Spleen (tissue), 11 donors: ENCODE data around the gene SAMD8. TPM values are rescaled to one million over a fixed set of nuclear protein-coding genes. Genes with fewer than 3 reads are reported as not detected.
"Not testable (repeated sequence)": the region's sequence is repeated elsewhere in the genome, so short reads cannot be mapped to it uniquely, and the experiment has no call there.

Experiments
- DNase-seq: peaks from one replicate; pipeline ENCODE4 v3.0.0-alpha.2; 2020
- H3K27ac ChIP-seq, 8 donors: fragments of 200-600 bp; sonication (generic) in 7 of 8; 1 replicate in 4 of 8; 2 replicates in 4 of 8; pipeline versions ENCODE4 v1.5.0 to v1.8.0; 2016 to 2021; ENCODE audit warnings: inconsistent platforms in 4 of 8, mild to moderate bottlenecking in 4 of 8, moderate library complexity in 1 of 8
- H3K27me3 ChIP-seq, 7 donors: fragments of 200-600 bp; sonication (generic) in 6 of 7; replicated peaks in 1 of 7; 1 replicate in 4 of 7; 2 replicates in 3 of 7; pipeline versions ENCODE4 v1.5.0 to v1.8.0; 2016 to 2021; ENCODE audit warnings: inconsistent platforms in 3 of 7, mild to moderate bottlenecking in 1 of 7
- H3K36me3 ChIP-seq, 6 donors: fragments of 200-600 bp; sonication (generic) in 5 of 6; 1 replicate in 4 of 6; 2 replicates in 2 of 6; pipeline versions ENCODE4 v1.5.0 to v1.8.0; 2016 to 2021; ENCODE audit warnings: inconsistent platforms in 2 of 6
- H3K4me1 ChIP-seq, 6 donors: fragments of 200-600 bp; sonication (generic) in 5 of 6; 1 replicate in 3 of 6; 2 replicates in 3 of 6; pipeline versions ENCODE4 v1.5.0 to v1.8.0; 2016 to 2021; ENCODE audit warnings: inconsistent platforms in 3 of 6
- H3K4me3 ChIP-seq, 8 donors: fragments of 200-600 bp; sonication (generic) in 7 of 8; 1 replicate in 4 of 8; 2 replicates in 4 of 8; pipeline versions ENCODE4 v1.5.0 to v1.8.0; 2016 to 2021; ENCODE audit warnings: inconsistent platforms in 4 of 8, mild to moderate bottlenecking in 4 of 8, moderate library complexity in 2 of 8
- H3K9me3 ChIP-seq, 8 donors: fragments of 200-600 bp; sonication (generic) in 7 of 8; 1 replicate in 4 of 8; 2 replicates in 4 of 8; pipeline versions ENCODE4 v1.5.0 to v1.8.0; 2016 to 2021; ENCODE audit warnings: inconsistent platforms in 4 of 8
- CTCF ChIP-seq, 11 experiments: fragments of 200-600 bp in 7 of 11; fragments of 450-650 bp in 4 of 11; sonication (generic) in 4 of 11; IDR thresholded peaks in 8 of 11; conservative IDR thresholded peaks in 3 of 11; 1 replicate in 7 of 11; 2 replicates in 4 of 11; pipeline versions ENCODE4 v1.4.0 to v1.8.0; 2016 to 2021; ENCODE audit warnings: antibody characterized with exemption in 11 of 11, inconsistent platforms in 4 of 11, mild to moderate bottlenecking in 1 of 11
- POLR2A ChIP-seq, 3 donors: fragments of 450-650 bp; IDR thresholded peaks; one replicate each; pipeline ENCODE4 v1.5.1; 2017; ENCODE audit warnings: antibody characterized with exemption in 3 of 3, mild to moderate bottlenecking in 1 of 3
- POLR2AphosphoS5 ChIP-seq, 3 donors: sonication (generic); formaldehyde crosslinking; IDR thresholded peaks; one replicate each; pipeline ENCODE4 v1.5.1; 2017; ENCODE audit warnings: antibody characterized with exemption in 3 of 3
- WGBS, 5 donors: extraction: QIAGEN DNeasy Blood & Tissue Kit in 3 of 5; methylation state at CpG; one replicate each; pipeline versions ENCODE4 v1.1.5 to v1.1.7; 2013 to 2018; 5-methylcytosine and 5-hydroxymethylcytosine counted together
- intact Hi-C: fragments of 100-400 bp; cut with DNase I; formaldehyde crosslinking; loops from one replicate; pipeline ENCODE4 v1.15.0; 2023; ENCODE audit warnings: low total_unique reads
- polyA plus RNA-seq, 3 donors: library from polyadenylated mRNA; stranded (reverse); fragments of 200-250 nt; gene quantifications; one replicate each; pipeline ENCODE4 v1.2.1, GENCODE V29; 2013
- total RNA-seq, 7 donors: library from RNA; depleted of rRNA in 3 of 7; stranded (reverse); fragments of >200 nt in 3 of 7; fragmentation: NEBNext Ultra II Directional in 4 of 7; extraction: Animal tissue kit (Norgen Biotek cat#: 25700) in 4 of 7; gene quantifications; one replicate each; pipeline versions ENCODE4 v1.1.0 to v1.2.1, GENCODE V29; 2016 to 2021
- donor health status: healthy with polysubstance abuse.
- donor health status: DM: no; HTN: no; CAD: no; lungs with moderate emphysema.
- donor health status: DM: no; HTN: no; CAD: no.
- donor health status: Bipolar disorder and iron deficiency.
- donor health status: healthy.
- donor health status: DM: no; HTN: no; CAD: no.
- donor health status: DM: yes; HTN: yes; CAD: no.

SAMD8 gene
- total and polyA plus RNA-seq, 10 donors: 4.1 to 35.1 (median 25.2) TPM

GRCh38 chr10:75104842-75105241 is 6.6 kb upstream of the SAMD8 start:
- H3K27me3 ChIP-seq: no peaks in the 10 kb centered on the region
- H3K4me1 ChIP-seq: peaks cover 0 to 32% (median 8%) of the 10 kb centered on the region in 6 donors
- intact Hi-C loops: loop anchor here (5.0 kb wide), 1 partner anchor 843 kb away; no protein-coding TSS in a partner anchor
- H3K4me3 ChIP-seq: no peak overlapping the region
- 64 to 82% (median 75%) methylated on average over 3 of the region's 3 CpGs for WGBS, 5 donors
- H3K27ac ChIP-seq: peak overlapping the region in 1 of 8 donors; percentile 26
- no peaks in the 10 kb centered on the region for H3K9me3 ChIP-seq
- no peak for TF ChIP-seq CTCF (IDR thresholded peaks at IDR 0.05 in 8 of 11, conservative IDR thresholded peaks at IDR 0.05 in 3 of 11)
- no peak for TF ChIP-seq POLR2A (IDR thresholded peaks at IDR 0.05)
- TF ChIP-seq POLR2AphosphoS5 (IDR thresholded peaks at IDR 0.05): no peak
- DNase-seq: no peak
- peaks cover 0 to 7% (median 0%) of the 10 kb centered on the region in 6 donors for H3K36me3 ChIP-seq

GRCh38 chr10:75105576-75106197 is 5.8 kb upstream of the SAMD8 start:
- H3K36me3 ChIP-seq: peaks cover 0 to 7% (median 0%) of the 10 kb centered on the region in 6 donors
- no peaks in the 10 kb centered on the region for H3K27me3 ChIP-seq
- no peak for DNase-seq
- H3K27ac ChIP-seq: no peak overlapping the region
- H3K9me3 ChIP-seq: no peaks in the 10 kb centered on the region
- 92 to 97% (median 94%) methylated on average over 5 to 16 of the region's 16 CpGs for WGBS, 5 donors
- no peak for TF ChIP-seq POLR2A (IDR thresholded peaks at IDR 0.05)
- no peak for TF ChIP-seq POLR2AphosphoS5 (IDR thresholded peaks at IDR 0.05)
- no peak for TF ChIP-seq CTCF (IDR thresholded peaks at IDR 0.05 in 8 of 11, conservative IDR thresholded peaks at IDR 0.05 in 3 of 11)
- intact Hi-C loops: no loop called here
- H3K4me1 ChIP-seq: peaks cover 0 to 32% (median 4%) of the 10 kb centered on the region in 6 donors
- no peak overlapping the region for H3K4me3 ChIP-seq

DNA sequence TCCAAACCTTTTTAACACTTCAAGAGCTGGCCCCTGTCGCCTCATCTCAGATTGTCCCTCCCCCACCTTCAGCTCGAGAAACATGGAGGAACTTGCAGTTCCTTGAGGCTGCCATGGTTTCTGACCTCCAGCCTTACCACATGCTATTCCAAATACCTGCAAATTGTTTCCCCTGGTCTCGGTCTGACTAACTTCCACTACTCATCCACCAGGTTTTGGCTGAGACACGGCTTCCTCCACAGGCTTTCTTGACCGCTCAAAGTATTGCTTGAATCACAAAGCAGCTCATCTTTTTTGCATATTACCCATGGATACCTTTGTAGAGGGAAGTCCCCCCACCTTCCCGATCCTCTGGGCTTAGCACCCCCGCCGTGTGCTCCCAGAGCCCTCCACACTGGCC is 5.2 kb upstream of the SAMD8 start:
- peaks cover 0 to 34% (median 6%) of the 10 kb centered on the region in 6 donors for H3K4me1 ChIP-seq
- no peak overlapping the region for H3K27ac ChIP-seq
- peaks cover 0 to 7% (median 0%) of the 10 kb centered on the region in 6 donors for H3K36me3 ChIP-seq
- intact Hi-C loops: no loop called here
- WGBS, 5 donors: 80 to 87% (median 82%) methylated on average over 8 of the region's 8 CpGs
- no peak for TF ChIP-seq POLR2AphosphoS5 (IDR thresholded peaks at IDR 0.05)
- TF ChIP-seq CTCF (IDR thresholded peaks at IDR 0.05 in 8 of 11, conservative IDR thresholded peaks at IDR 0.05 in 3 of 11): no peak
- no peak for TF ChIP-seq POLR2A (IDR thresholded peaks at IDR 0.05)
- no peaks in the 10 kb centered on the region for H3K9me3 ChIP-seq
- H3K4me3 ChIP-seq: no peak overlapping the region
- H3K27me3 ChIP-seq: no peaks in the 10 kb centered on the region
- DNase-seq: no peak

DNA sequence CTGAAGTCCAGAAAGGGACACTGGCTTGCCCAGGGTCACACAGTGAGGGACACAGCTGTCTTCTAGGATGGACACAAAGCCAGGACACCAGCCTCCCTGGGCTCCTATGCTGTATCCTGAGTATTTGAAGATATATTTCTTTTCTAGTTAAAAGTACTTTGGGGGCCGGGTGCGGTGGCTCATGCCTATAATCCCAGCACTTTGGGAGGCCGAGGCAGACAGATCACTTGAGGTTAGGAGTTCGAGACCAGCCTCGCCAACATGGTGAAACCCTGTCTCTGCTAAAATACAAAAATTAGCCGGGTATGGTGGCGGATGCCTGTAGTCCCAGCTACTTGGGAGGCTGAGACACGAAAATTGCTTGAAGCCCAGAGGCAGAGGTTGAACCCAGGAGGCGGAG is 4.6 kb upstream of the SAMD8 start:
- H3K27ac ChIP-seq, H3K9me3 ChIP-seq, DNase-seq, H3K4me3 ChIP-seq, H3K27me3 ChIP-seq, intact Hi-C loops, H3K36me3 ChIP-seq: not testable (repeated sequence)
- WGBS, 5 donors: 94 to 97% (median 95%) methylated on average over 9 of the region's 9 CpGs
- peaks cover 0 to 34% (median 6%) of the 10 kb centered on the region in 6 donors for H3K4me1 ChIP-seq
